NCI-H526 treated with DMSO at 0.1 percent for 48 hours (cell line): Measurements from ENCODE around the gene SCCPDH.

ENCODE experiments used
- DNase-seq: peaks from one replicate; lab custom pipeline; 2025; lab: John Stamatoyannopoulos, UW

SCCPDH gene

GRCh38 chr1:246753670-246754535 is 29.7 kb downstream of the SCCPDH start:
- DNase-seq, result no peak

- no peak for DNase-seq
These were observed 31.2 kb downstream of the SCCPDH start for GRCh38 chr1:246755419-246755818.

GRCh38 chr1:246760422-246761347 is 36.5 kb downstream of the SCCPDH start:
- no peak for DNase-seq

- no peak for DNase-seq
These were observed 37.2 kb downstream of the SCCPDH start for GRCh38 chr1:246761396-246761795.

GRCh38 chr1:246765521-246765920 is 41.3 kb downstream of the SCCPDH start:
- DNase-seq, result no peak

GRCh38 chr1:246768403-246769020 is 44.3 kb downstream of the SCCPDH start:
- no peak for DNase-seq

- DNase-seq, result no peak
These were observed 45.1 kb downstream of the SCCPDH start for GRCh38 chr1:246769306-246769705.

GRCh38 chr1:246771366-246771765 is 47.2 kb downstream of the SCCPDH start:
- no peak for DNase-seq

GRCh38 chr1:246772686-246773085 is 48.5 kb downstream of the SCCPDH start:
- DNase-seq, result no peak

GRCh38 chr1:246773213-246773641 is 49.0 kb downstream of the SCCPDH start:
- DNase-seq, result no peak

- DNase-seq, result no peak
These were observed 51.5 kb downstream of the SCCPDH start for GRCh38 chr1:246775531-246776385.

- no peak for DNase-seq
These were observed 52.7 kb downstream of the SCCPDH start for GRCh38 chr1:246776923-246777322.

GRCh38 chr1:246778663-246779062 is 54.5 kb downstream of the SCCPDH start:
- DNase-seq, result no peak

GRCh38 chr1:246779561-246780175 is 55.5 kb downstream of the SCCPDH start:
- no peak for DNase-seq

GRCh38 chr1:246780264-246780663 is 56.1 kb downstream of the SCCPDH start:
- no peak for DNase-seq

GRCh38 chr1:246781212-246781611 is 57.0 kb downstream of the SCCPDH start:
- DNase-seq, result no peak

- no peak for DNase-seq
These were observed 58.1 kb downstream of the SCCPDH start for GRCh38 chr1:246782120-246782900.

GRCh38 chr1:246784621-246785493 is 60.6 kb downstream of the SCCPDH start:
- no peak for DNase-seq

GRCh38 chr1:246785494-246786111 is 61.4 kb downstream of the SCCPDH start:
- DNase-seq, result no peak
